Stimulated activated CD4-positive, alpha-beta T cell treated with anti-CD3 and anti-CD28 coated beads, Interleukin-2, amount 100 ng/mL, for 24 hours (primary cell): Measurements from ENCODE around the gene A1BG.
A peak's percentile ranks its signal among the peaks of the same experiment; 100 is the strongest.

Experiments used
- DNase-seq, 2 donors: peaks; one replicate each; pipeline ENCODE4 v3.0.0-alpha.2; 2020

The A1BG gene, protein sequence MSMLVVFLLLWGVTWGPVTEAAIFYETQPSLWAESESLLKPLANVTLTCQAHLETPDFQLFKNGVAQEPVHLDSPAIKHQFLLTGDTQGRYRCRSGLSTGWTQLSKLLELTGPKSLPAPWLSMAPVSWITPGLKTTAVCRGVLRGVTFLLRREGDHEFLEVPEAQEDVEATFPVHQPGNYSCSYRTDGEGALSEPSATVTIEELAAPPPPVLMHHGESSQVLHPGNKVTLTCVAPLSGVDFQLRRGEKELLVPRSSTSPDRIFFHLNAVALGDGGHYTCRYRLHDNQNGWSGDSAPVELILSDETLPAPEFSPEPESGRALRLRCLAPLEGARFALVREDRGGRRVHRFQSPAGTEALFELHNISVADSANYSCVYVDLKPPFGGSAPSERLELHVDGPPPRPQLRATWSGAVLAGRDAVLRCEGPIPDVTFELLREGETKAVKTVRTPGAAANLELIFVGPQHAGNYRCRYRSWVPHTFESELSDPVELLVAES

GRCh38 chr19:58352760-58353671, at the start of gene A1BG:
Gene A1BG (minus strand): TSS chr19:58353492. CDS start chr19:58353437, 55 bp downstream.
- no peak for DNase-seq

DNA sequence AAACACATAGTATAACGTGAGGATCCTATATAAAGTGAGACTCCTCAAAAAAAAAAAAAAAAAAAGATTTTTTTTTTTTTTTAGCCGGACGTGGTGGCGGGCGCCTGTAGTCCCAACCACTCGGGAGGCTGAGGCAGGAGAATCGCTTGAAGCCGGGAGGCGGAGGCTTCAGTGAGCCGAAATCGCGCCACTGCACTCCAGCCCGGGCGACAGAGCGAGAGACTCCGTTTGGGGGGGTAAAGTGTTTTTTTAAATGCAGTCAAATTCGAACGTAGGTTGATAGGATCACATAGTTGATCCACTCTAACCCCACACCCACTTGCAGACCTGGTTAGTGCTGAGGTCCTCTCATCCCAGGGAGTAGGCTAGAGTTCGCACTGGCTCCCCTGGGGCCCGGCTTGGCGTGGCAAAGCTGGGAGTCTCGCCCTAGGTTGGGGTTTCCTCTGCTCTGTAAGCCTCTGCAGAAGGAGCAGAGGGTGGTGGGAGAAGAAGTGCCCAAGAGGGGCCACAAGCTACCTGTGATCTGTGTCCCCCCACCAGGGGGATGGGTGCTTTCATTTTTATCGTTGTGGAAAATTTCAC, 48.6 kb upstream of the A1BG start:
- no peak for DNase-seq

GRCh38 chr19:58400916-58401839, 47.9 kb upstream of the A1BG start:
- peak; percentile 99 for DNase-seq

DNA sequence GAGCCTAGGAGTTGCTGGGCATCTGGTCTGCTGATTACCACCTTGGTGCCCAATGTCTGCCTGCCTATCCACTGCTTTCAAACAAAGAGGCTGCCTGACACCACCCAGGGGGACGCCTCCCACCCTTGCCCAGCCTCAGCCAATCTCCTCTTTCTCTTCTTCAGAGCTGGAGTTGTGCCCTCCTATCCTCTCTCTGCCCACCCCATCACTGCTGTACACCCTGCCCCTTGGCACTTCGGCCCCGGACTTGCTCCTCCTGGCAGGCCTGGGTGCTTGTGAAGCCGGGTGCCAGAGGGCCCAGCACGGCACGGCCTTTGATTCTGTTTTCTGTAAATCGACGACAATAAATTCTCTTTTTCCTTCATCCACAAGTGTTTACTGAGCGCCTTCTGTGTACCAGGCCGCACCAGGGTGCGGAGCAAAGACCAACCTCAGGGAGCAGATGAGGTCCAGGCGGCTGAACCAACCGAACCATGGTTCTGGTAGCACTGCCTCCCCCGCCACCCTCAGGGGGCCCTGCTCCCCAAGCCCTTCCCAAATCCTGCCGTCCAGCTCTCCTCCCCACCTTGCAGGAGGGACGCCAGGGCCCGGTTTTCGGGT, 47.1 kb upstream of the A1BG start:
- DNase-seq: no peak

DNA sequence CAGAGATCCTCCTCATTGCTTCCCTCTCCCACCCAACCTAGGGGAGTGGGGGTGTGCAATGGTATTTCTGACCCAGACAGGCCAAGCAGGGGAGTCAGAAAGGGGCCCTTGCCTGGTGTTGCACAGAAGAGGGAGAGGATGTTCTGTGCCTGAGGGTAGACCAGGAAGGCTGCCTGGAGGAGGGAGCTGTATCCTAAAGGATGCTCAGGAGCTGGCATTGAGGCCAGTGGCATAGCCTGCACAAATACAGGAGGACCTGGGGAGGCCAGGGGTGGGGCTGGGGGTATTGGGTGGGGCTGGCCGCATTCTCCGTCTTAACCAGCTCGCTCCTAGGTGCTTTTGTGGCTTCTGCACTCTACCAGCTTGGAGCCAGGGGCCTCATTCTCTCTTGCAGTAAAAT, 46.6 kb upstream of the A1BG start:
- no peak for DNase-seq

GRCh38 chr19:58398545-58398944, 45.3 kb upstream of the A1BG start:
- no peak for DNase-seq

GRCh38 chr19:58398087-58398486, 44.8 kb upstream of the A1BG start:
- no peak for DNase-seq

DNA sequence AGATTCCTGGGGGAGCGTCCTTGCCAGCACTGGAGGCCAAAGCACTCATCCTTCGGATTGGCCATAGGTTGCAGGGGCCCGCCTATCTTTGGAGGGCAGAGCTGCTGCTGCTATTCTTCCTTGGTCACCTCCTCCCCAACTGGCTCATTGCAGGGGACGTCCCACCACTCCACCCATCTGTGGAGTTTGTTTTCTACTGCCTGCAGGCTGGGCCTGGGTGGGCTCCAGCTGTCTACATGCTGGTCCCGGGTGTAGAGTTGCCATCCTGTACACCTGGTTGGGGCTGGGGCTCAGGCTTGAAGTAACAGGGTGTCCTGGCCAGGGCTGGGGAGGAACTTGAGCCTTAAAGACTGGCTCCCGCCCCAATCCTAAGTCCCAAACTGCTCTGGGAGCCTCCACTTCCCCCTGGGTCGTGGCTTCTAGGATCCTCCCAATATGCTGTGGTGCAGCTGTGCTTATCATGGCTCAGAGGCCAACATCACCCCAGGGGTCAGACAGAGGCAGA, 44.3 kb upstream of the A1BG start:
- DNase-seq: no peak

- peak in 1 of 2 donors; percentile 32 for DNase-seq
These were observed 43.6 kb upstream of the A1BG start for GRCh38 chr19:58396691-58397532.

GRCh38 chr19:58395979-58396627, 42.8 kb upstream of the A1BG start:
- peak in 1 of 2 donors; percentile 48 for DNase-seq

DNA sequence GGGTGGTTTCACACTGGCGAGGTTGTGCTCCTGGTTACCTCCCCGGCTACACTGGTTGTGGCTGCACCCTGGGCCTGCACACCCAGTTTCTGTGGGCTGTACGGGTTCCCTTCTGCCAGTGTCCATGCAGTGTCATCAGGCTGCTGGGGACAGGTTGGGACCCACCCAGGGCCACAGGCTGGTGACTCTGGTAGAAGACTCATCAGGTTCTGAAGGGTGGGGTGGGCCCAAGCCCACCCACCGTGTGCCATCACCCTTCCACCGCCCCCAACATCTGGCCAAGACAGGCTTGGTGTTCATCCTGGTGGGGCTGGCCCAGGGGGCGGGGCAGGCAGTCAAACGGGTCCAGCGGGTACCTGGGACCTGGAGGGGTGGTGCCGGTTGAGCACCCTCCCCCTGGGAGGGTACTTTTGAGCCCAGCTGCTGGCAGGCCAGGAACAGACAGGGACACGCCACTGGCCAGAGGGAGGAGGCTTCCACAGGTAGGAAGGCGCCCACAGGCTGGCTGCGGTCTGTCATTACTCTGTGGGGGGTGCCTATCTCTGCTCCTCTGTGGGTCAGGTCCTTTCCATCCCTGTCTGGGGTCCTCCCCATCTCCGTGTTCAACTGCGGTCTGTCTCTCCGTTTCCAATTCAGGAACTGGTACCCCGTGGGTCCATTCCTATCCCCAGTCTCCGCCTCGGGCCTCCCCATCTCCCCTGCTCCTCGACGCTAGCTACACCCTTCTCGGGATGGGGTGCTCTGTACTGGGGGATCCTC, 42.1 kb upstream of the A1BG start, which contains the start of gene RNF225:
Gene RNF225, plus strand, starts transcription at position 437 of the 759 bp plus-strand sequence. CDS start 434 bp downstream, outside the sequence.
- peak; percentile 37 to 54 for DNase-seq

DNA sequence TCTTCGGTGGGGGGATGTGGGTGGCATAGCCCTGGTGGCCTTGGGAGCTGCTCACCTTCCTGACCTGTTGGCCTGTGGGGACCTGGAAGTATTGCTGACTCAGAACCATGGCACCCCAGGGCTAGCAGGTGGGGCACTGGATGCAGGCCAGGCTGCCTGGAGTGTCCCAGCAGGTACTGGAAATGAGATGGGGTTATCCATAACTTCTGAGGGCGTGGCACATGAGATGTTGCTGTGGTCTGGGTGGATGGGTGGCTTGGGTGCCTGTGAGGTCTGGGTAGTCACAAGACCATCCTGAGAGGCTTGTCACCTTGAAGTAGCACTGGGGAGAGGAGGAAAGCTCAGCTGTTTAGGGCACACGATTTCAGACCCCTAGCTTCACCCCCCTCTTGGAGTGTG, 41.5 kb upstream of the A1BG start:
- no peak for DNase-seq

GRCh38 chr19:58393725-58394033, 40.4 kb upstream of the A1BG start:
- DNase-seq: no peak

GRCh38 chr19:58392945-58393724, 39.8 kb upstream of the A1BG start:
- DNase-seq: no peak

DNA sequence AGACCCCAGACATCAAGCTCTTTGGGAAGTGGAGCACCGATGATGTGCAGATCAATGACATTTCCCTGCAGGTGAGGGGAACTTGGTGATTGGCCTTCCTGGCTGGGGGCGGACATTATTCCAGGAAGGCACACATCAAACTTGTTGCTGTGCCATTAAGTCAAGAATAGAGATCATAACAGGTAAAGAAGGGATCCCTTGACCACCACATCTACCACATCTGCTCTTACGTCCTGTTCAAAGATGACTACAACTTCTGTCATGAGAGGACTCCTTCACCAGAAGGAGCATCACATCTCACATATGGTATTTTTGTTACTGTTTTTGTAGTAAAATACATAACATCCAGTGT, 34.9 kb upstream of the A1BG start:
- no peak for DNase-seq

DNA sequence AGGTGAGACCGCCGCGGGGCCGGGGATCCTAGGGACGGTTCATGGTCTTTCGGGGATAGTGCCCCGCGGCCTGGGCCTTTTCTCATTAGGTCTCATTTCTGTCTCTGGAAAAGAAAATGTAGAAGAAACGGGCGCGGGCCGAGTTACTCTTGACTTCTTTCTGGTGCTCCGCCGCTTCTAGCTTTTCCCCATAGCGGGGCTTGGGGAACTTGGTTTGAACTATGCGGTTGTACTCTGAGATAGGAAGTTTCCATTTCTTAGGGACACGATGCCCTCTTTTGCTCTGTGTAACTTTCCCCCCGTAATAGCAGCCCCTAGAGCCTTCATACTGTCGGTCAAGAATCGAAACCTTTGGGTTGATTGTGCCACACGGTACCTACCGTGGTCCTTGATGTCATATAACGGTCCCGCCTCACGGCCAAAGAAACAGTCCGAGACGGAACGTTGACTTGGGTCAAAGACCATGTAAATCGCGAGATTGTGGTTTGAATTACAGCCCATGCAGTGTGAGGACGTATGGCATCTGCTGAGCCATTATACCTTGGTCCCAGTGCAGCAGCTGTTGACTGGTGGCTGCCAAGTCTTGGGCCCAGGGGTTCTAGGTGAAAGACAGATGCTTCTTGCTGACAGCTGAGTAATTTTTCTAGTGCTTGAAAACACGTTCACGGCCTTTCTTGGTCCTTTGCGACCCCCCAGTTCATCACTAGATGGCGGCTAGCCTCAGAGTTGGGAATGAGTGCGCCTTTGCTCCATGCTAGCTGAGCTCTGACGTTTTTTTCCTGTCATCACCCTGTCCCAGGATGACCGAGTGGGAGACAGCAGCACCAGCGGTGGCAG, 34.3 kb upstream of the A1BG start:
- DNase-seq: no peak

DNA sequence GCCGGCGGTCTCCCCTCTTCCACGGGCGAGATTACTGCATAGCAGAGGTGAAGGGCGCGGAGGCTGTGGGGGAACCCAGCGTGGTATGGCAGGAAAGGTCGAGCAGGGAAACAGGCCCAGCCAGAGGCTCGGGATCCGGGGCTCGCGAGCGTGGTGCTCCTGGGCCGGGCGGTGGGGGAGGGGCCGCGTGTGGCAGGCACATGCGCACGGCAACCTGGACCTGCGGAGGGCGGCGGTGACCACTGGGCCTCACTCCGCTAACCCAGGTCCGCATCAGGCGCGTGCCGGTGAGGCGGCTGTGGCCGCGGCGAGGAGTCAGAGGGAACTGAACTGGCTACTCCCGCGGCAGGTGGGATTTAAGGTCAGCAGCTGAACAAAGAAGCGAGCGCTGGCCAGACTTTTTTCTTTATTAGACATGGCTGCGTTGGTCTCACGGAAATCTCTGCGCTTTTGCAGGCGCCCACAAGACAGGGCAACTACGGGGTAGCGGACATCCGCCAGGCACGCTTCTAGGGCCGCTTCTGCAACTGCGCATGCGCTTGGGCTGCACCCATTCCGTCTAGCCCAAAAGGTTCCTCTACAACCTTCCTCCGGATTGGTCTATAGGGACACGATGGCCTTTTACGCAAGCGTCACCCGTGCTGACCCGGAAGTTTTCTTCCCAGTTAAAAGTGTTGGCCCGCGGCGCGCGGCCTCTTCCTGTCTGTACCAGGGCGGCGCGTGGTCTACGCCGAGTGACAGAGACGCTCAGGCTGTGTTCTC, 33.5 kb upstream of the A1BG start, which contains the start of gene RPS5:
Gene RPS5, plus strand, starts transcription at position 694 of the 762 bp plus-strand sequence. CDS start 869 bp downstream, outside the sequence.
- DNase-seq: peak; percentile 94 to 95
